ENCODE data around the gene SLC16A7.
"Not testable (repeated sequence)": the region's sequence is repeated elsewhere in the genome, so short reads cannot be mapped to it uniquely, and the experiment has no call there.

The SLC16A7 gene, protein sequence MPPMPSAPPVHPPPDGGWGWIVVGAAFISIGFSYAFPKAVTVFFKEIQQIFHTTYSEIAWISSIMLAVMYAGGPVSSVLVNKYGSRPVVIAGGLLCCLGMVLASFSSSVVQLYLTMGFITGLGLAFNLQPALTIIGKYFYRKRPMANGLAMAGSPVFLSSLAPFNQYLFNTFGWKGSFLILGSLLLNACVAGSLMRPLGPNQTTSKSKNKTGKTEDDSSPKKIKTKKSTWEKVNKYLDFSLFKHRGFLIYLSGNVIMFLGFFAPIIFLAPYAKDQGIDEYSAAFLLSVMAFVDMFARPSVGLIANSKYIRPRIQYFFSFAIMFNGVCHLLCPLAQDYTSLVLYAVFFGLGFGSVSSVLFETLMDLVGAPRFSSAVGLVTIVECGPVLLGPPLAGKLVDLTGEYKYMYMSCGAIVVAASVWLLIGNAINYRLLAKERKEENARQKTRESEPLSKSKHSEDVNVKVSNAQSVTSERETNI

DNA sequence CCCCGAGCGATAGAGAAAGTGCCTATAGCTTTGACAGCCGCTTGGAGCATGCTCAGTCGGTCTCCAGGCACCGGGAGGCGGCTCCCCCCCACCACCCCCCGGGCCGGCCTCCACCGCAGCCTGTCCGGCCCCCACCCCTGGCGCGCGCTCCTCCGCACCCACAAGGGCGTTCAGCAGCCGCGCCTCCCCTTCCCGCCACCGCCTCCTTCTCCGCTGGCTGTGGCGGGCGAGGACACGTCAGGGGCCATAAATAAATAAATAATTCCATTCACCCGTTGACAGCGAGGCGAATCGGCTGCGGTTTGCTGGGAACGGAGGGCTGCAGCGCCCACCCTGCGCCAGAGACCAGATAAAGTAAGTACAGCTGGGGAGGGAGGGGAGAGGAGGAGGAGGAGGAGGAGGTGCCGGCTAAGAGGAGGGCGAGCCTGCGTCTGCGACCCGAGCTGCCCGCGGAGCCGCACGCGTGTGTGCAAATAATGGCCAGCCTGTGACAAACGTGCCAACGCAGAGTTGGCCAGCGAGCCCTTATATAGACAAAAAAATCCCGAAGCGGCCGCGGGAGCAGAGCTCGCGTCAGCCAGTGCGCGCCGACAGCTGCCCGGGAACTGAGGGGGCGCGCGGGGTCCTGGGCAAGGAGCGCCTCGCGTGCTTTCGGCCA lies at the start of gene SLC16A7:
Gene SLC16A7 (plus strand): TSS at position 147 of the 658 bp plus-strand sequence. CDS start 108,773 bp downstream, outside the sequence.
- peak; percentile 78 to 83 for DNase-seq

DNA sequence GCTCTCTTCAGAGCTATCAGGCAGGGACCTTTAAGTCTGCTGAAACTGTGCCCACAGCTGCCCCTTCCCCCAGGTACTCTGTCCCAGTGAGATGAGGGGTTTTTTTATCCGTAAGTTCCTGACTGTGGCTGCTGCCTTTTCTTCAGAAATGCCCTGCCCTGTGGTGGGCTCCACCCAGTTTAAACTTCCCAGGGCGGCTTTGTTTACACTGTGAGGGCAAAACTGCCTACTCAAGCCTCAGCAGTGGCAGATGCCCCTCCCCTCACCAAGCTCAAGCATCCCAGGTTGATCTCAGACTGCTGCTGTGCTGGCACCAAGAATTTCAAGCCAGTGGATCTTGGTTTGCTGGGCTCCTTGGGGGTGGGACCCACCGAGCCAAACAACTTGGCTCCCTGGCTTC lies 46.9 kb upstream of the SLC16A7 start:
- no peak for DNase-seq

DNA sequence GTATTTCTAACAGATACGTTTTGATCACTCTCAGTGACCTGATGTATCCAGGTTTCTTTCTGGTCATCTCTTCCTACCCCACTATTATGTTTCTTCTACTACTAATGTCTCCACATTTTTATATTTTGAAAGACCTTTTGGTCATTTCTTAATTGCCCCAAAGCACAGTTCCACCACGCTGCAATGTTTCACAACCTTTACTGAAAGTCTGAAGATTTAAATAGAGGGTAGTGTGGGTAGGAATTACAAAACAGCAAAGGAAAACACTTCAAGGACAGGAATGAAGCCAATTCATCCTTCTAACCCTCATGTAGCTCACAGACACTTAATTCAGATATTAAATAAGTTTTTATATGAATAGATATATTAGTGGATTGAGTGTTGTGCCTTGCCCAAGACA lies 36.1 kb upstream of the SLC16A7 start:
- DNase-seq = no peak

DNA sequence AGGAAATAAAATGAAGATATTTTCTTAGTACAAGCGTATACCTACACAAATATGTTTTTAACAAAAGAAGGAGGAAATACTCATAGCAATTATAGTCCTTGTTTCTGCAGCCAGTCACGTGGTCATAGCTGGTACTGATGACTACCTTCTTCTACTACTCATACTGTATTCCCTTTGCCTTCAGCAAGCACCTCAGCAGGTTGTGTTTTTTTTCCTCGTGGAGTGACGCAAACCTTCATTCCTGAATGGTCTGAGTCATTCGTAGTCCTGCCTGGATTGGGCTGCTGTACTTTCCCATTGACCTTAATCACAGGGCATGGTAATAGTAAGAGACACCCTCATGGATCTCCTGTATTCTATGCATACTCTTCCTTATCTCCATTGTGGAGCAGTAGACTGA lies 25.7 kb upstream of the SLC16A7 start:
- no peak for DNase-seq

DNA sequence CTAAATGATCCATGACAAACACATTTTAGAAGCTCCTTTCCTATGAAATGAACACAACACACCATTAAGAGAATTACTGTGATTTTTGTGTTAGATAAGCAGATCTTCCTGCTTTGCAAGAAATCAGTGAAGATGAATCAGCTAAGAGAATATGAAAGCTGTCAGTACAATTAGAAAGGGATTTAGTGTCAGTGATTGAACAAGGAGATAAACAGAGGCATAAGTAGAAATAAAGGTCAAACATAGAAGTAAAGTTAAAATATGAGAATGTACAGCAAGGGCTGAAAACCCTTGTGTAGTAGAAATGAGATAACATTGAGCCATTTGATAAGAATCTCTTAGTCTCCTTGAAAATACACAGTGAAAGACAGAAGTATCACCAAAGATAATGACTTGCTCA lies 21.4 kb upstream of the SLC16A7 start:
- no peak for DNase-seq

DNA sequence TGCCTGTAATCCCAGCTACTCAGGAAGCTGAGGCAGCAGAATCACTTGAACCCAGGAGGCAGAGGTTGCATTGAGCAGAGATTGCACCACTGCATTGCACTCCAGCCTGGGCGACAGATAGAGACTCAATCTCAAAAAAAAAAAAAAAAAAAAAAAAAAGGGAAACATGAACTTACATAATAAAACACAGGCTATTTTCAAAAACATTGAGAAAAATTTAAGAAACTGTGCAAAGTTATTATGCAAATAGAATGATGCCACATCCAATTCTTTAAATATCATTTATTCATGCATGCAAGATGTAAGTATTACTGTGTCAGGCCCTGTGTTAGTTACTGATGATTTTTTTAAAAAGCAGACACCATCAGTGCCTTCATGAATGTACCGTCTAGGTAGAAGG lies 20.0 kb upstream of the SLC16A7 start:
- DNase-seq = no peak

DNA sequence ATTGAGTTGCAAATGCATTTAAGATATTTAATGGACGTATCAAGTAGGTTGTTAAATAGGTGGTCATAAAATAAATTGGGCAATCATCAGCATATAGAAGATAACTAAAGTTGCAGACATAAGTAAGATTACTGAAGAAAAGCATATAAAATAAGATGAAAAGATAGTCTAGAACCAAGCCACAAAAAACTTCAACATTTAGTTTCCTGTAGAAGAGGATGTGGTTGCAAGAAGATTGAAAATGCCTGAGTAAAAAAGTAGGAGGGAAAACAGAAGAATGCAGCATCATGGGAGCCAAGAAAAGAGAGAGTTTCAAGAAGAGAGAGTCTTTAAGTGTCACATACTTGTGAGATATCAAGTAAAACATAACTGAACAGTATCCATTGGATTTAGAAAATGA lies 17.6 kb upstream of the SLC16A7 start:
- no peak for DNase-seq

DNA sequence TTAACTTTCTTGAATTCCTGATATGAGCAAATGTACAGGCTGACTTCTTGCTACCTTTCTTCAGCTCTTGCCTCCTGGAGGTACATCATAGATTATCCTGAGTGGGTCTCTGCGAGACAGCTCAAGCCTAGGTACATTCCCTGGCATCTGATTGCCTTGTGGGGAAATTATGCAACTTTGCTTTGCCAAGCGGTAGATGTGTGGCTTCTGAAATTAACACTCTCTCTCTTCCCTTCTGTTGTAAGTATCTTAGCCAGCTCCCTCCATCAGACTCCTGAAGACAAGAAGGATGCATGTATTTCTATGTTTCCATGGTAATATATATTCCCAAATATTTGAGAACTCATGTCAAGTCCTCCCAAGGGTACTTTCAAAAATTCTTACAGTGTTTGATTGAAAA lies 16.2 kb upstream of the SLC16A7 start:
- DNase-seq = no peak

DNA sequence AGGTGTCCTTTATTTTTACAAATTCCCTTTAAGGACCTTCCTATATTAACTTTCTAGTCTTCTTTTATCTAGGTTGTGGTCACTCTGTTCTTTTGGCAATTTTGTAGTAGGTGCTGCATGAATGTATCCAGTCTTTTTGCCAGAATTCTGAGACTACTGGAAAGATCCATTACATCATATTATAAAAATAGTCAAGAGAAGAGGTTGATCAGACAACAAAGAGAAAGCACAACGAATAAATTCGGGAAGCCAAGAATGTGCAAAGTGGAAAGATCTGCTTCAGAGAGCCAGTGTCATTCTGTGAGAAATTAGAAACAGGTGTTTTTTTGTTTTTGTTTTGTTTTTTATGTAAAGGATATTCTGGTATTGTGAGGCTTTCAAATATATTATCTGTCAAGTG lies 15.8 kb upstream of the SLC16A7 start:
- no peak for DNase-seq

DNA sequence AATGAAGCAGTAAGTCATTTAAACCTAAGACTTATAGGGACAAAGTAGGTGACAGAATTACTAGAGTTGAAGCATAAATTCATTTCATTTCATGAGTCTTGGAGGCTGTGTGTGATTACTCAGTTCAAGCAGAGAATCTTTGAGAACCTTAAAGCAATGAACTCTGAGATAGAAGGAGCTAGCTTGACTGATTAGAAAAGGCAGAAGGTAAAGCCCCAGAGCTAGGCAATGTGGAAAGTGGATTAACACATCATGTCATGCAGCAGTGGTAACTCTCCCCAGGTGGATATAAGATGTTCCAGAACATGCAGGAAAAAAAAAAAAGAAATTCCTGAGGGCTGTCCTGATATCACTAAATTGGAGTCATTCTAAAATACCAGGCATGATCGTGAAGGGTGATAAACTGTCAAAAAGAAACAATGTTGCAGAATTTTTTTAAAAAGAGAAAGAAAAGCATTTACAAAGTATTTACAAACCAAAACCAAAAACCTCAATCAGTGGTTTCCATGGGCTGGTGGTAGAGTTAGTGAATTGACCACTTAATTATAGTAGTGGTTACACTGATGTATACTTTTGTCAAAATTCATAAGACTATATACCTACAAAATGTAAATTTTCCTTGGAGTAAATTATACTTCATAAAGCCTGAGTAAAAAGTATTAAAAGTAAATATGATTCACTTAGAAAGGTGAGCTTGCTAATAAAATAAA lies 12.7 kb upstream of the SLC16A7 start:
- no peak for DNase-seq

DNA sequence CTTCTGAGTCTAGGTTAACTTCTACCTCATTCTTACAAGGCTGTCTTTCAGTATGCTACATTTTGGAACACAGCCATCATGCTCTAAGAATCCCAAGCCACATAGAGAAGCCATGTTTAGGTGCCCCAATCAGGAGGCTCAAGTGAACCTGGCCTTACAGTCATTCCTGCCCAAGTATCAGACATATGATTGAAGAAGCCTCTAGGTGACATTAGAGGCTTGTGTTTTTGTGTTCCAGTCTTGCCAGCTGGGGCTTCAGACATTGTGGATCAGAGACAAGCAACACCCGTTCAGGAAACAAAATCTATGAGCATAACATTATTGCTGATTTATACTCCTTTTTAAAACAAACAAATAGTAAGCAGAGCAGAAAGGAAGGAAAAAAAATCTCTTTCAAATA lies 8.1 kb upstream of the SLC16A7 start:
- DNase-seq = no peak

DNA sequence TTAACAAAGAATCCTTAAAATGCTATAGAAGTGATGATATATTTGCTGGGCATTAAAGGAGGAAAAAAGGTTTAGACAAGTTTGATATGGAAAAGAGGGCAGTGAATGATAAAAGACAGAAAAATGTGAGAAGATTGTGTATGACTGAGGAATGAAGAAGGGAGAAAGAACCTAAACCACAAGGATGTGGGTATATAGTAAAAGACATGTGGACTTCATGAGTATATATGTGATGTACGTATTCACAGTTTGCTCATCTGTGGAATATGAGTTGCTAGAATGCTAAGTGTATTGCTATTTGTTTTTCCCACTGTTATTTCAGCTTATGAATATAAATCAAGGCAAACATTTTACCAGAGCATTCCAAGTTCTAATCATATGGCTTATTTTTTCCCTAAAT lies 2.1 kb upstream of the SLC16A7 start:
- DNase-seq = no peak

DNA sequence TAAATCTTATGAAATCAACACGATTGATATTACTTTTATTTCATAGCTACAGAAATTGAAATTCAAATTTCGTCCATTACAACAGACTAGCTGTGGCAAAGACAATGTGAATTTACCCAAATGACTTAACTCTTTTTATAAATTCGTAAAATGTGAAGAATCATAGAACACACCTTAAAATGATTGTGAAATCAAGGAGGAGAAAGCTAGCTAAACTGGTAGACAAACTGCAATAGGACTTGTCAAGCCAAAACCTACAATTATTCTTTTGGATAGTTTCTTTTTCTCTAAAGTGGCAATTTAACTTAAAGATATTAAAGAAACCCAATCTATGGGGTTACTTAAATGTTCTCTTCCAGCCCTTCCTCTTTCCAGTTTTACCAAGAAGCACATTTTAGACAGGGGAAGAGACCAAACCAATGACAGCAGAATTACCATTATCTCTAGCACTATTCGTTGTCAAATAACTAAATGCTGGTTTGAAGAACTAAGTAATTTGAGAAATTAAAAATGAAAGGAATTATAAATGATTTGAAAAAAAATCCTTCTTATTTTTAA lies 807 bp upstream of the SLC16A7 start:
- no peak for DNase-seq

DNA sequence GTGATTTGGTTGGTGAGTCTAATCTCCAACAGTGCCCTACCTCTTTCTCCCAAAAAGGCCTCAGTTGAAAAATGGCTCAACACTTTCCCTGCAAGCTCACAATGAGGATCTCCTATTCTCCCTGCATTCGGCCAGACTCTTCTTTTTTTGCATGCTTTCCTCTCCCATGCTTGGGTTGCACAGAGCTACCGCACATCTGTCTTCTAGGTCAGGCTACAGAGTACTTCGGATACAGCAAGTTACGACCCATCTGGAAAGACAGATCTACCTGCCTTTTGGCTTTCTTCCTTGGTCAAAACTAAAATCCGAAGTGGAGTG lies 305 bp upstream of the SLC16A7 start:
- DNase-seq = no peak

DNA sequence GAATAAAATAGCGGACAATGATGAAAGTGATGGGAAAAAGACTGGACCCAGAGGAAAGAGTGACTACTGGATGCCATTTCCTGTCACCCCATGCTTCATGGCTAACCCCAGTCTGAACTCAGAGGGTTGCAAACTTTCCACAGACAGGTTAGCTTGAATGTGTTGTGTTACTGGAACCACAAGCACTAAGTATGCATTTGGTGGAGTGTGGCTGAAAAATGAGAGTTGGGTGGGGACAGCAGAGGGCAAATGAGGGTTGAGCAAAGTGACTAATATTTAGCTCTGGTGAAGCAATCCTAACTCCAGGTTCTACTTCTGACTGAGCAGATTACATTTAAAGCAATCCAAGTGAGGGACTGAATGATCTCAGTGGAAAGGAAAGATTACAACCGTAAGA lies 1.6 kb downstream of the SLC16A7 start:
- DNase-seq = peak; percentile 54 to 56

DNA sequence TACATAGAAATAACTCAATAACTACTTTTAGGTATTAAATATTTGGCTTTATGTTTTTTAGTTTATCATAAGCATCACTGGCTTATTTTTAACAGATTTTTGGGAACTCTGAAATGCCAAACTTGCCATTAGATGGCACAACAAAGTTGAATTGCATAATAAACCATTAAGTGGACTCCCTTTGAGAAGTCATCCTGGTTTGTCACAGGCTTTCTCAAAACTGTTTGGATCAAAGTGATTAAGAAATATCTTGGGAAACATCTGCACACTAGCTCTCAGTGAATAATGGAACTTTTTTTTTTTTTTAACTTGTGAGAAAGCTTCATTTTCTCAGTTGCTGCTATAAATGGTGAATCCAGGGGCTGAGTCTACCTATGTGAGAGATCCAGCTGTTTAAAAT lies 4.3 kb downstream of the SLC16A7 start:
- no peak for DNase-seq

DNA sequence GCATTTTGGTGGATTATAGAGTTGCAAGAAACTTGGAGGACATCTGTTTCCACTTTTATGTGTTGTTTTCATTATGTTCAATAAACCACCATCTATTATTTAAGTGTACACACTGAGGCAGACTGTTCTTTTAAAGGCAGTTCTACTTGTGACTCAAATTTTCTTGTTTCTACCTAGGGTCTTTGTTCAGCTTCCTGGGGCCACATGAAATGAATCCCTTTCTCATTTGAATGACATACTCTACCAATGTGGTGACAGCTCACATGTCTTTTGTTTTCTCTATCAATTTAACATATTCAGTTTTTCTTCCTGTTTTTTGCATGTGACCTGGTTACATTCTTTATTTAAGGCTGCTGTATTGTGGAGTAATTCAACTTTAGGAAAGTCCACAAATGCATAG lies 7.9 kb downstream of the SLC16A7 start:
- DNase-seq = no peak

DNA sequence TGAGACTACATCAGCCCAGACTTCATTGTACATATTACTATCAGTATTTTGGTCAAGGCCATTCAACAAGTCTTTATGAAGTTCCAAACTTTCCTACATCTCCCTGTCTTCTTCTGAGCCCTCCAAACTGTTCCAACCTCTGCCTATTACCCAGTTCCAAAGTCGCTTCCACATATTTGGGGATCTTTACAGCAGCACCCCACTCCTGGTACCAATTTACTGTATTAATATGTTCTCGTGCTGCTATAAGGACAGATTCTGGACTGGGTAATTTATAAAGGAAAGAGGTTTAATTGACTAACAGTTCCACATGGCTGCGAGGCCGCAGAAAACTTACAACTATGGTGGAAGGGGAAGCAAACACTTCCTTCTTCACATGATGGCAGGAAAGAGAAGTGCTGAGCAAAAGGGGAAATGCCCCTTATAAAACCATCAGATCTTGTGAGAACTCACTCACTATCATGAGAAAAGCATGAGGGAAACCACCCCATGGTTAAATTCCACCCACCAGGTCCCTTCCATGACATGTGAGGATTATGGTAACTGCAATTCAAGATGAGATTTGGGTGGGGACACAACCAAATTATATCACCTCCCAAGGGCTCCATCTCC lies 17.1 kb downstream of the SLC16A7 start:
- DNase-seq = not testable (repeated sequence)

DNA sequence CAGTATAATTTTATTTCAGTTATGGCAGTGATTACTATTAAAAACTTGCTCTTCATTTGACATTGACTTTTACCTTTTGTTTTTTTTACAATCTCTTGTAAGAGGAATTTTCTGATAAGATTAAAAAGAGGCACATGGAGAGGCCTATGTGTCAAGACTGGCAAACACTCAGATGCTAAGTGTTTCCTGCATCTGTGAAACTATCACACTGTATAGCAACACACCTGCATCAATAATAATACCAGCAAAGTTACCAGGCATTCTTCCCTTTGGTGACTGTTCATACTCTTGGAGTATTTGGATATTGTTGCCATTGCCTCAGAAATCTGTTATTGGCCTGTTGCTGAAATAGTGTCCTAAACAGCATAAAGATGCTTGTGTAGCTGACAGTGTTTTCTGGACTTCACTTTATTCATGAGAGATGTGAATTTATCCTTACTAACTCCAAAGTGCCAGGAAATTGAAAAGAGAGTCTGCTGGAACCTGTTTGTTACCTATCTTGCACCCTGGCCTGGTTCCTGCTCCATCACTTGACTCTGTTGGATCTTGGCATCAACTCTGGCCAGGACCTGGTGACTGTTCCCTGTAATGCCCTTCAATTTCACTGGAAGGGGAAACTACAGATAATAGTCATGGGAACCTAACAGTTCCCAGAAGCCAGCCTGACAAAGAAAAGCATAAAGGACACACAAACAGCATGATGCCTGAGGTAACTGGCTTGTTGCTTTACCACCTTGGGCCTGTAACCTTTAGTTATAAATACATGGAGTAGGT lies 19.8 kb downstream of the SLC16A7 start:
- no peak for DNase-seq

DNA sequence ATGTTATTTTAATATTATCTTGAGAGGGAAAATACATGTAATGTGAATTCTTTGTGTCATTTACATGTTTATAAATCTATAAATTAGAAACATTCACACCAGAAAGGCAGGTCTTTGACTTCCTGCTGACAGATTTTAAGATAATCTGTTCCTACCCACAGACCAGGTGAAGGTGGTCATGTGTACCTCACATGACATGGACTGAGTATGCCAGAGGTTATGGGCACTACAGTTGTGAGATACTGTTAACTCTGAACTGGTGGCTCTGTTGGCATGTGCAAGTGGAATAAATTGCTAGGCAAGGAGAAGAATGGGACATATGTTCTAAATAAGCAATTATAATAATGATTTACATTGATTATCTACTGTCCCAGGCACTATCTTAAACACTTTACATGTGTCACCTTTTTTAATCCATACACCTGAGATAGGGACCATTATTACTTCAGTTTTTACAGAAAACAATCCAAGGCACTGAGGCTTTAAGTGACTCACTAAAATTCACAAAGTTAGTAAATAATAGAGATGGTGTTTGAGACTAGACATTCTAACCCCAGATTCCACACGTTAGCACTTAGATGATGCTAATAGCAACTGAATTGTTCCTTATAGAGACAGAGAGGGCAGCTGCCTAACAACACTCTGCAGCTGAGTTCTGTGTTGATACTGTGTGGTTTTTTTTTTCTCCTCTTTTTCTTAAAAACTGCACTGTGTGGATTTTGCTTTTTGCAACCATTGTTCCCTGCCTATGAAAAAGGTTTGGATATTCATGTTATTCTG lies 23.8 kb downstream of the SLC16A7 start:
- DNase-seq = no peak

DNA sequence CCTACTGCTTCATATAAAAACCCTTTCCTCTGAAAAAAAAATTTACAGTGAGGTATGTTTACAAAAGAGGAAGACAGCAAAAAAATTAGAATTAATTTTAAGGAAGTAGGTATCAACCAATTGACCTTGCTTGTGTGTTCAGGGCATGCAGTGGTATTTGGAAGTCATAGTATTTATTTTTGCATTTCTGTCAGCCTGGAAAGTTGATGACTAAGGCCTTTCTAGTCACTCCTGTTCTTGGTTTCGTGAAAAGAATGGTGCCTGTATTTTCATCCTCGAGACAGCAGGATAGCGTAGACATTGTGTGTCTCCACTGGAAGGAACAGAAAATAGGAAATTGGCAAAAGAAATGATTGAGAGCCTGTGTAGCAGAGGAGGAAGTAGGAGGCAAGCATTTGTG lies 24.5 kb downstream of the SLC16A7 start:
- DNase-seq = no peak

Measured in activated CD4-positive, alpha-beta T cell treated with anti-CD3 and anti-CD28 coated beads, Interleukin-2, amount 50 U/mL, for 4 hours (primary cell).